A549 (cell line): ENCODE results near the gene PRKG1. TPM values are rescaled to one million over a fixed set of nuclear protein-coding genes. Genes with fewer than 3 reads are reported as not detected.
A peak's percentile ranks its signal among the peaks of the same experiment; 100 is the strongest.

Experiments used
- ATOH8 ChIP-seq: fragments of 250-450 bp; sonication (Bioruptor Pico); IDR thresholded peaks from 2 replicates; pipeline ENCODE4 v1.5.0; 2020; ENCODE audit warnings: low read depth, mild to moderate bottlenecking, moderate library complexity
- BHLHE40 ChIP-seq: IDR thresholded peaks from 2 replicates; pipeline ENCODE4 v1.6.1; 2012; ENCODE audit warnings: low read depth, low read length, inconsistent platforms
- CBX2 ChIP-seq: fragments of 200-600 bp; sonication (generic); IDR thresholded peaks from 2 replicates; pipeline ENCODE4 v1.6.1; 2016; ENCODE audit warnings: low read depth, mild to moderate bottlenecking, borderline replicate concordance
- CEBPB ChIP-seq, 2 experiments: fragments of >200 bp in 1 of 2; sonication (Bioruptor Twin) in 1 of 2; formaldehyde crosslinking in 1 of 2; IDR thresholded peaks; 2 replicates each; pipeline ENCODE4 v1.6.1; 2012 to 2016
- CHD2 ChIP-seq: fragments of 150-350 bp; IDR thresholded peaks from 2 replicates; pipeline ENCODE4 v1.6.1; 2014; ENCODE audit warnings: low read length; ENCODE audit not compliant: partially characterized antibody
- CHD4 ChIP-seq: fragments of 200-600 bp; sonication (generic); IDR thresholded peaks from 2 replicates; pipeline ENCODE4 v1.6.1; 2016; ENCODE audit warnings: antibody characterized with exemption, mild to moderate bottlenecking, borderline replicate concordance
- CTCF ChIP-seq: fragments of >200 bp; sonication (Bioruptor Twin); formaldehyde crosslinking; IDR thresholded peaks from 3 replicates; pipeline ENCODE4 v1.5.1; 2016
- ELK1 ChIP-seq: fragments of 150-350 bp; IDR thresholded peaks from 2 replicates; pipeline ENCODE4 v1.6.1; 2014; ENCODE audit warnings: low read depth, mild to moderate bottlenecking, low read length
- EP300 ChIP-seq, 2 experiments: fragments of >200 bp; sonication (Bioruptor Twin); formaldehyde crosslinking; IDR thresholded peaks; 2 replicates in 1 of 2; 3 replicates in 1 of 2; pipeline ENCODE4 v1.6.1; 2016 to 2017
- ESRRA ChIP-seq: fragments of 150-350 bp; IDR thresholded peaks from 2 replicates; pipeline ENCODE4 v1.6.1; 2014; ENCODE audit warnings: mild to moderate bottlenecking, low read length, borderline replicate concordance
- FOSL2 ChIP-seq, 2 experiments: fragments of 450-650 bp in 1 of 2; fragments of >200 bp in 1 of 2; sonication (Bioruptor Twin) in 1 of 2; formaldehyde crosslinking; IDR thresholded peaks; 2 replicates each; pipeline versions ENCODE4 v1.5.0 to v1.6.1; 2016 to 2020; ENCODE audit warnings: mild to moderate bottlenecking in 1 of 2, moderate library complexity in 1 of 2
- HES2 ChIP-seq: fragments of >200 bp; sonication (Bioruptor Twin); formaldehyde crosslinking; IDR thresholded peaks from 2 replicates; pipeline ENCODE4 v1.6.1; 2016
- HEYL ChIP-seq: fragments of 250-450 bp; sonication (Bioruptor Pico); IDR thresholded peaks from 2 replicates; pipeline ENCODE4 v1.8.0; 2021; ENCODE audit warnings: mild to moderate bottlenecking, moderate library complexity
- JUN ChIP-seq, 2 experiments: fragments of >200 bp; sonication (Bioruptor Twin); formaldehyde crosslinking; IDR thresholded peaks; 2 replicates in 1 of 2; 3 replicates in 1 of 2; pipeline ENCODE4 v1.6.1; 2016 to 2017
- JUNB ChIP-seq: fragments of >200 bp; sonication (Bioruptor Twin); formaldehyde crosslinking; IDR thresholded peaks from 2 replicates; pipeline ENCODE4 v1.6.1; 2016
- KDM1A ChIP-seq: fragments of 200-600 bp; sonication (generic); IDR thresholded peaks from 2 replicates; pipeline ENCODE4 v1.6.1; 2016; ENCODE audit warnings: low read depth, mild to moderate bottlenecking
- KDM5A ChIP-seq: fragments of 200-600 bp; sonication (generic); IDR thresholded peaks from 2 replicates; pipeline ENCODE4 v1.6.1; 2016; ENCODE audit warnings: antibody characterized with exemption, mild to moderate bottlenecking
- MAFK ChIP-seq: fragments of 450-650 bp; IDR thresholded peaks from 2 replicates; pipeline ENCODE4 v1.6.1; 2014; ENCODE audit not compliant: partially characterized antibody
- MAZ ChIP-seq: fragments of 150-350 bp; IDR thresholded peaks from 2 replicates; pipeline ENCODE4 v1.6.1; 2014; ENCODE audit warnings: antibody characterized with exemption, low read depth, low read length, borderline replicate concordance
- MYC ChIP-seq: IDR thresholded peaks from 2 replicates; pipeline ENCODE4 v1.6.1; 2012; ENCODE audit warnings: mild to moderate bottlenecking, inconsistent platforms, low read length, improper control_type of control experiment, borderline replicate concordance
- NFE2L2 ChIP-seq: fragments of 150-350 bp; conservative IDR thresholded peaks from 2 replicates; pipeline ENCODE4 v1.6.1; 2014; ENCODE audit warnings: low read length
- NR3C1 ChIP-seq: fragments of >200 bp; sonication (Bioruptor Twin); formaldehyde crosslinking; IDR thresholded peaks from 3 replicates; pipeline ENCODE4 v1.6.1; 2017
- PHF8 ChIP-seq: fragments of 200-600 bp; sonication (generic); IDR thresholded peaks from 2 replicates; pipeline ENCODE4 v1.6.1; 2016; ENCODE audit warnings: low read depth, mild to moderate bottlenecking, antibody characterized with exemption, moderate library complexity, borderline replicate concordance
- RAD21 ChIP-seq, 2 experiments: fragments of >200 bp in 1 of 2; sonication (Bioruptor Twin) in 1 of 2; formaldehyde crosslinking in 1 of 2; IDR thresholded peaks in 1 of 2; conservative IDR thresholded peaks in 1 of 2; 2 replicates in 1 of 2; 3 replicates in 1 of 2; pipeline ENCODE4 v1.6.1; 2012 to 2018; ENCODE audit warnings: inconsistent platforms in 1 of 2
- RARB ChIP-seq: fragments of 250-450 bp; sonication (Bioruptor Pico); IDR thresholded peaks from 2 replicates; pipeline ENCODE4 v1.8.0; 2021; ENCODE audit warnings: mild to moderate bottlenecking, moderate library complexity
- RCOR1 ChIP-seq: fragments of 150-350 bp; IDR thresholded peaks from 2 replicates; pipeline ENCODE4 v1.6.1; 2014; ENCODE audit warnings: antibody characterized with exemption, low read length, low read depth
- REST ChIP-seq: fragments of 200-600 bp; sonication (generic); IDR thresholded peaks from 2 replicates; pipeline ENCODE4 v1.6.1; 2016; ENCODE audit warnings: antibody characterized with exemption, mild to moderate bottlenecking, moderate library complexity
- RFX5 ChIP-seq: fragments of 450-650 bp; IDR thresholded peaks from 2 replicates; pipeline ENCODE4 v1.7.1; 2014; ENCODE audit warnings: antibody characterized with exemption, mild to moderate bottlenecking, moderate library complexity
- RNF2 ChIP-seq: fragments of 200-600 bp; sonication (generic); IDR thresholded peaks from 2 replicates; pipeline ENCODE4 v1.6.1; 2016; ENCODE audit warnings: low read depth, mild to moderate bottlenecking, antibody characterized with exemption, moderate library complexity, borderline replicate concordance
- SMC3 ChIP-seq: fragments of >200 bp; sonication (Bioruptor Twin); formaldehyde crosslinking; IDR thresholded peaks from 3 replicates; pipeline ENCODE4 v1.6.1; 2018; ENCODE audit warnings: inconsistent platforms
- SREBF2 ChIP-seq: fragments of 450-650 bp; IDR thresholded peaks from 2 replicates; pipeline ENCODE4 v1.6.1; 2014; ENCODE audit warnings: mild to moderate bottlenecking, moderate library complexity
- TFCP2L1 ChIP-seq: fragments of 250-450 bp; sonication (Bioruptor Pico); IDR thresholded peaks from 2 replicates; pipeline ENCODE4 v1.5.0; 2021; ENCODE audit warnings: mild to moderate bottlenecking
- TP53 ChIP-seq: fragments of 250-450 bp; sonication (Bioruptor Pico); IDR thresholded peaks from 2 replicates; pipeline ENCODE4 v1.5.0; 2021; ENCODE audit warnings: mild to moderate bottlenecking, moderate library complexity
- ZFP36 ChIP-seq: fragments of 450-650 bp; IDR thresholded peaks from 2 replicates; pipeline ENCODE4 v1.6.1; 2014; ENCODE audit warnings: borderline replicate concordance; ENCODE audit not compliant: partially characterized antibody
- ZNF302 ChIP-seq: fragments of 250-450 bp; sonication (Bioruptor Pico); IDR thresholded peaks from 2 replicates; pipeline ENCODE4 v1.9.0; 2021; ENCODE audit warnings: inconsistent platforms, mild to moderate bottlenecking, moderate library complexity
- ZSCAN20 ChIP-seq: fragments of 250-450 bp; sonication (Bioruptor Pico); IDR thresholded peaks from 2 replicates; pipeline ENCODE4 v1.8.0; 2022; ENCODE audit warnings: mild to moderate bottlenecking, moderate library complexity
- polyA plus RNA-seq, 4 experiments: library from polyadenylated mRNA; depleted of rRNA in 3 of 4; stranded (reverse); fragments of >200 nt; fragmentation: RNase III in 1 of 4; extraction: RNeasy Plus Mini Kit Qiagen cat#74134 plus additional on column Dnase treatment in 1 of 4; gene quantifications; 2 replicates in 3 of 4; 3 replicates in 1 of 4; pipeline ENCODE4 v1.2.3, GENCODE V29; 2011 to 2017

Gene PRKG1
- polyA plus RNA-seq, 2 of the 4 experiments (the other 2 are of a cell fraction), result not detected

- TF ChIP-seq REST, result no peak; the same call in 1 of the 2 replicates
- no peak for TF ChIP-seq ATOH8 (CRISPR knock-in tag)
- no peak for TF ChIP-seq CHD2
- TF ChIP-seq ELK1, result no peak
- TF ChIP-seq RNF2, result no peak
- TF ChIP-seq ZNF302, result no peak
- TF ChIP-seq NFE2L2, result no peak
- peak; percentile 100 for TF ChIP-seq FOSL2 (IDR thresholded peaks at IDR 0.05)
- TF ChIP-seq FOSL2 (CRISPR knock-in tag; IDR thresholded peaks at IDR 0.05), result peak; percentile 100
- peak; percentile 49; the same call in 2 of the 3 replicates for TF ChIP-seq SMC3
- no peak for TF ChIP-seq ESRRA
- peak; percentile 95 to 96 for TF ChIP-seq EP300 (IDR thresholded peaks at IDR 0.05)
- no peak for TF ChIP-seq MYC
- no peak for TF ChIP-seq ZSCAN20 (CRISPR knock-in tag)
- TF ChIP-seq JUN (IDR thresholded peaks at IDR 0.05), result peak; percentile 92 to 98; a peak in 4 of 5 replicates
- no peak for TF ChIP-seq MAZ
- TF ChIP-seq CEBPB (IDR thresholded peaks at IDR 0.05), result peak; percentile 89 to 96
- TF ChIP-seq ZFP36, result no peak
- no peak for TF ChIP-seq PHF8
- no peak for TF ChIP-seq NR3C1
- no peak for TF ChIP-seq RFX5
- TF ChIP-seq KDM1A, result no peak
- no peak for TF ChIP-seq BHLHE40
- no peak for TF ChIP-seq CHD4
- peak; percentile 0; the same call in 1 of the 2 replicates for TF ChIP-seq RARB (CRISPR knock-in tag)
- no peak for TF ChIP-seq RCOR1
- TF ChIP-seq HES2, result peak; percentile 87
- TF ChIP-seq SREBF2, result no peak
- no peak for TF ChIP-seq HEYL (CRISPR knock-in tag)
- no peak for TF ChIP-seq CTCF
- no peak for TF ChIP-seq CBX2
- TF ChIP-seq TFCP2L1 (CRISPR knock-in tag), result no peak
- peak; percentile 43 to 64 for TF ChIP-seq RAD21 (conservative IDR thresholded peaks at IDR 0.05 in 1 of 2, IDR thresholded peaks at IDR 0.05 in 1 of 2)
- TF ChIP-seq KDM5A, result no peak
- peak; percentile 100 for TF ChIP-seq JUNB
- TF ChIP-seq MAFK, result peak; percentile 62
- no peak for TF ChIP-seq TP53
Observed at GRCh38 chr10:52318822-52319464, 1244.7 kb downstream of the PRKG1 start (continued).
